ENCODE results near the gene GALNT9. TPM values are rescaled to one million over a fixed set of nuclear protein-coding genes. Genes with fewer than 3 reads are reported as not detected.
A peak's percentile ranks its signal among the peaks of the same experiment; 100 is the strongest.

GALNT9 gene
- total and polyA plus RNA-seq, 12 donors, result 0.01 to 0.19 TPM; not detected in 10

DNA sequence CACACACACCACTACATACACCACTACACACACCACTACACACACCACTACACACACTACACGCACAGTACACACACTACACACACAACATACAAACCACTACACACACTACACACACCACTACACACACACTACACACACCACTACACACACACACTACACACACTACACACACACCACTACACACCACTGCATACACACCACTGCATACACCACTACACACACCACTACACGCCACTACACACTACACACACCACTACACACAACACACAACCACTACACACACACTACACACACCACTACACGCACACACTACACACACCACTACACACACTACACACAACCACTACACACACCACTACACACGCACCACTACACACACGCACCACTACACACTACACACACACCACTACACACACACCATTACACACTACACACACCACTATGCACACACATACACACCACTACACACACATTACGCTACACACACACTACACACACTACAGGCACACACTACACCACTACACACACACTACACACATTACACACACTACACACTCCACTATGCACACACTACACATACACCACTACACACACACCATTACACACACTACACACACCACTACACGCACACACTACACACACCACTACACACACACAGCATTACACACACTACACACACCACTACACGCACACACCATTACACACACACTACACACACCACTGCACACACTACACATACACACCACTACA is 172.6 kb downstream of the GALNT9 start:
- peaks cover 0 to 7% (median 0%) of the 10 kb centered on the region in 7 donors for H3K27me3 ChIP-seq
- H3K4me3 ChIP-seq, result no peak overlapping the region
- no peak overlapping the region for H3K27ac ChIP-seq
- no peak for ATAC-seq
- intact Hi-C loops (cut with DNase I), result loop anchor here in 9 of 10 donors (10.0 kb wide), 4 partner anchors 58 to 458 kb away; partner anchors contain the start of genes LRCOL1 (in 7 of the 9) and P2RX2 (in 7 of the 9)
- H3K4me1 ChIP-seq, result peaks cover 0 to 9% (median 6%) of the 10 kb centered on the region in 9 donors
- TF ChIP-seq, protein P1, sequence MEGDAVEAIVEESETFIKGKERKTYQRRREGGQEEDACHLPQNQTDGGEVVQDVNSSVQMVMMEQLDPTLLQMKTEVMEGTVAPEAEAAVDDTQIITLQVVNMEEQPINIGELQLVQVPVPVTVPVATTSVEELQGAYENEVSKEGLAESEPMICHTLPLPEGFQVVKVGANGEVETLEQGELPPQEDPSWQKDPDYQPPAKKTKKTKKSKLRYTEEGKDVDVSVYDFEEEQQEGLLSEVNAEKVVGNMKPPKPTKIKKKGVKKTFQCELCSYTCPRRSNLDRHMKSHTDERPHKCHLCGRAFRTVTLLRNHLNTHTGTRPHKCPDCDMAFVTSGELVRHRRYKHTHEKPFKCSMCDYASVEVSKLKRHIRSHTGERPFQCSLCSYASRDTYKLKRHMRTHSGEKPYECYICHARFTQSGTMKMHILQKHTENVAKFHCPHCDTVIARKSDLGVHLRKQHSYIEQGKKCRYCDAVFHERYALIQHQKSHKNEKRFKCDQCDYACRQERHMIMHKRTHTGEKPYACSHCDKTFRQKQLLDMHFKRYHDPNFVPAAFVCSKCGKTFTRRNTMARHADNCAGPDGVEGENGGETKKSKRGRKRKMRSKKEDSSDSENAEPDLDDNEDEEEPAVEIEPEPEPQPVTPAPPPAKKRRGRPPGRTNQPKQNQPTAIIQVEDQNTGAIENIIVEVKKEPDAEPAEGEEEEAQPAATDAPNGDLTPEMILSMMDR (IDR thresholded peaks at IDR 0.05), result no peak
- no peak for DNase-seq
- no peaks in the 10 kb centered on the region for H3K9me3 ChIP-seq
- WGBS, 2 donors, result 85 to 91% methylated on average over 8 of the region's 8 CpGs
- H3K36me3 ChIP-seq, result peaks cover 0 to 12% (median 0%) of the 10 kb centered on the region in 9 donors

DNA sequence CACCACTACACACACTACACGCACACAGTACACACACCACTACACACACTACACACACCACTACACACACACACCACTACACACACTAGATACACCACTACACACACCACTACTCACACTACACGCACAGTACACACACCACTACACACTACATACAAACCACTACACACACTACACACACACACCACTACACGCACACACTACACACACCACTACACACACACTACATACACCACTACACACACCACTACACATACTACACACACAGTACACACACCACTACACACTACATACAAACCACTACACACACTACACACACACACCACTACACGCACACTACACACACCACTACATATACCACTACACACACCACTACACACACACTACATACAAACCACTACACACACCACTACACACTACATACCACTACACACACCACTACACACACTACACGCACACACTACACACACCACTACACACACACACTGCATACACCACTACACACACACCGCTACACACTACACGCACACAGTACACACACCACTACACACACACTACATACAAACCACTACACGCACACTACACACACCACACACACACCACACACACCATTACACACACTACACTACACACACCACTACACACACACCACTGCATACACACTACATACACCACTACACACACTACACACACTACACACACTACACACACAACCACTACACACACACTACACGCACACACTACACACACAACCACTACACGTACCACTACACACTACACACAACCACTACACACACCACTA is 173.4 kb downstream of the GALNT9 start:
- intact Hi-C loops (cut with DNase I), result loop anchor here (2.0 to 10.0 kb wide), 6 partner anchors 59 to 459 kb away; partner anchors contain the start of genes LRCOL1 (in 7 of the 10) and P2RX2 (in 7 of the 10)
- 94 to 99% methylated on average over 9 to 10 of the region's 10 CpGs for WGBS, 2 donors

DNA sequence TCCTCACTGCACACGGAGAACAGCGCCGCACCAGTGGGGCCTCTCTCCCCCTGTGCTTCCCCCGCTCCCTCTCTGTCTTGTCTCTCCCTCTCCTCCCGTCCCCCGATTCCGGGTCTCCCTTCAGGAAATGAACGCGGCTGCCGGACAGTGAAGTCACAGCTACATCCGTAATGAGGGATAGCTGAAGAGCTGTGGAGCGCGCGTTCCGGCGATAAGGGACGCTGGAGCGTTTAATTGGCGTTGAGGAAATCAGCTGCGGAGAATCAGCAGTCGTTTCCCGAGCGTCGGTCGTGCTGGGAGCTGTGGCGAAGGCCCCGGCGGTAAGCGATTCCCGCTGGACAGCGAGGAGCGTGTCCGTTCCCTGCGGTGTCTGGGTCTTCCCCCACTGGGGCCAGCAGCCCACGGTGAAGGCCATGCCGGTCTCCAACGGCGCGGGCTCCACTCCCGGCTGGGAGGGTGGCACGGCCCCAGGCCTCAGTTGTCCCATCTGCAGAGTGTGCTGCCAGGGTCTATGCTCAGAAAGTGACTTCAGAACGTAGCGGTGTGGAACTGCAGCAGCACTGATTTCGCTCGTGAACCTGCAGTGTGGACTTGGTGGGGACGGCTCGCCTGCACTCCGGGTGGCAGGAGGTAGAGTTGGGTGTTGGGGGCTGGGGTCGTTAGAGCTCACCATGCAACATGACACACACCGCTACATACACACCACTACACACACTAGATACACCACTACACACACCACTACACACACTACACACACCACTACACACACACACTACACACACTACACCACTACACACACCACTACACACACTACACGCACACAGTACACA is 174.2 kb downstream of the GALNT9 start:
- ATAC-seq, result no peak
- TF ChIP-seq, protein P1 (IDR thresholded peaks at IDR 0.05), result no peak
- Histone ChIP-seq H3K36me3 (peaks cover 0 to 22% (median 0%) of the 10 kb centered on the region in 9 donors), H3K9me3 (no peaks in the 10 kb centered on the region), H3K4me3 (no peak overlapping the region), H3K27me3 (peaks cover 0 to 7% (median 0%) of the 10 kb centered on the region in 7 donors), H3K27ac (no peak overlapping the region), H3K4me1 (peaks cover 0 to 9% (median 6%) of the 10 kb centered on the region in 9 donors)
- 77 to 78% methylated on average over 51 of the region's 51 CpGs for WGBS, 2 donors
- intact Hi-C loops (cut with DNase I), result loop anchor here (2.0 to 10.0 kb wide), 8 partner anchors 60 to 462 kb away; partner anchors contain the start of genes P2RX2 (in 9 of the 10) and LRCOL1 (in 7 of the 10)
- DNase-seq, result peak in 1 of 2 donors; percentile 6

More for the DNA sequence above, 173.4 kb downstream of the GALNT9 start:
- DNase-seq (no peak), ATAC-seq (no peak)
- H3K27me3 ChIP-seq, result peaks cover 0 to 7% (median 0%) of the 10 kb centered on the region in 7 donors
- no peak overlapping the region for H3K4me3 ChIP-seq
- H3K9me3 ChIP-seq, result no peaks in the 10 kb centered on the region
- no peak overlapping the region for H3K27ac ChIP-seq
- H3K36me3 ChIP-seq, result peaks cover 0 to 19% (median 0%) of the 10 kb centered on the region in 9 donors
- TF ChIP-seq, protein P1 (IDR thresholded peaks at IDR 0.05), result no peak
- peaks cover 0 to 9% (median 6%) of the 10 kb centered on the region in 9 donors for H3K4me1 ChIP-seq

Measured in heart right ventricle (tissue), 16 donors.